Calu3 (cell line): ENCODE results near the gene VPS13C. TPM values are rescaled to one million over a fixed set of nuclear protein-coding genes. Genes with fewer than 3 reads are reported as not detected.
A peak's percentile ranks its signal among the peaks of the same experiment; 100 is the strongest.

Source experiments
- BruUV-seq: library from RNA; stranded (reverse); fragments of 400-500 nt; replicated peaks from 2 replicates; lab custom pipeline; 2021; lab: Mats Ljungman, UMichigan
- CTCF ChIA-PET: fragments of 300-600 bp; sonication (Branson Sonifier 250); formaldehyde crosslinking; loops from one replicate; lab custom pipeline; 2022; ENCODE audit warnings: antibody characterized with exemption; lab: Charles Lee
- DNase-seq: peaks from one replicate; pipeline ENCODE4 v3.0.0; 2022
- H3K27ac Mint-ChIP-seq: one replicate; pipeline ENCODE4 v1.8.0; 2022; ENCODE audit warnings: mixed read lengths; ENCODE audit not compliant: unreplicated experiment
- H3K27me3 Mint-ChIP-seq: one replicate; pipeline ENCODE4 v1.8.0; 2022; ENCODE audit warnings: mixed read lengths; ENCODE audit not compliant: unreplicated experiment
- H3K36me3 Mint-ChIP-seq: one replicate; pipeline ENCODE4 v1.8.0; 2022; ENCODE audit warnings: mild to moderate bottlenecking, moderate library complexity, mixed read lengths; ENCODE audit not compliant: insufficient read depth, unreplicated experiment
- H3K4me1 Mint-ChIP-seq: one replicate; pipeline ENCODE4 v1.8.0; 2022; ENCODE audit warnings: mild to moderate bottlenecking, low read depth, mixed read lengths; ENCODE audit not compliant: unreplicated experiment
- H3K4me3 Mint-ChIP-seq: one replicate; pipeline ENCODE4 v1.8.0; 2022; ENCODE audit warnings: mild to moderate bottlenecking, low read depth, moderate library complexity, mixed read lengths; ENCODE audit not compliant: unreplicated experiment
- H3K9me3 Mint-ChIP-seq: one replicate; pipeline ENCODE4 v1.8.0; 2022; ENCODE audit warnings: low read depth, mixed read lengths; ENCODE audit not compliant: unreplicated experiment
- CTCF ChIP-seq: fragments of 200-600 bp; IDR thresholded peaks from one replicate; pipeline ENCODE4 v1.8.0; 2022; ENCODE audit warnings: antibody characterized with exemption; ENCODE audit not compliant: unreplicated experiment
- intact Hi-C: fragments of 100-400 bp; cut with micrococcal nuclease; formaldehyde crosslinking; loops from one replicate; pipeline ENCODE4 v1.10.0; 2022; ENCODE audit not compliant: unreplicated experiment
- total RNA-seq: library from RNA; stranded (reverse); gene quantifications from 2 replicates; pipeline ENCODE4 v1.2.3, GENCODE V29; 2022

The VPS13C gene
- total RNA-seq, 1 experiment from 2014 or later, result 99.9 TPM

DNA sequence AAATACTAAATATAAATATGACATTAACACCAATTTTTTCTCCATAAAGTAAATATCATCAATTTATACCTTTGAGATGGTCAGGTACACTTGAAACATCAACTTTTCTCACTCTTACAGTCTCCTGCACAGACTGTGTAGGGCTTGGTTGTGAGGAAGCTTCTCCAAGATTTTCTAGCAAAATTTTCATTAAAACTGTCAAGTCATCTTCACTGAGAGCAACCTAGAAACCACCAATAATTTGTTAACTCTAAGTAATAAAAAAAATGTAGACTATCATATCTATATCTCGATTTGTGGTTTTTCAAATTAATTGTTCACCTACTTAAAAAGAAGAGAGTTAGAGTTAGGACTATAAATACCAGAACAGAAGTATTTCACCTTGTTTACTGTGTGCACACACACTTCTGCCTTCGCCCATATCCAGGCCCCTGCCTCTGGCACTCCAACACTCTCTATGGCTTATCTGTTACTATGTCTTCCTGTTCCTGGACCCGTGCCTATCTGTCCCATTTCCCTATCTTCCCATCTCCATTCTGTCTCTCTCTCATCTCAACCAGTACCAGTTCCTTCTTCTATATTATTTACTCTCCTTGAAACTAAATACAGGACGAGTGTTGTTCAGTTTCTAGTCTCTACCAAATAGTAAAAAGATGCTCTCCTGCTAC, 123.6 kb downstream of the VPS13C start:
- no peak for DNase-seq
- TF ChIP-seq CTCF, result no peak
- Mint-ChIP-seq H3K9me3 (no peaks in the 10 kb centered on the region), H3K27ac (no peak overlapping the region), H3K27me3 (no peaks in the 10 kb centered on the region), H3K4me3 (no peak overlapping the region), H3K36me3 (peaks cover 18% of the 10 kb centered on the region), H3K4me1 (peaks cover 13% of the 10 kb centered on the region)
- intact Hi-C loops, result no loop called here
- BruUV-seq, result no TSS peak
- CTCF ChIA-PET, result interaction anchor here (1.5 kb wide), 1 partner anchor 13 kb away, joined by 3 read pairs; no protein-coding TSS in a partner anchor

DNA sequence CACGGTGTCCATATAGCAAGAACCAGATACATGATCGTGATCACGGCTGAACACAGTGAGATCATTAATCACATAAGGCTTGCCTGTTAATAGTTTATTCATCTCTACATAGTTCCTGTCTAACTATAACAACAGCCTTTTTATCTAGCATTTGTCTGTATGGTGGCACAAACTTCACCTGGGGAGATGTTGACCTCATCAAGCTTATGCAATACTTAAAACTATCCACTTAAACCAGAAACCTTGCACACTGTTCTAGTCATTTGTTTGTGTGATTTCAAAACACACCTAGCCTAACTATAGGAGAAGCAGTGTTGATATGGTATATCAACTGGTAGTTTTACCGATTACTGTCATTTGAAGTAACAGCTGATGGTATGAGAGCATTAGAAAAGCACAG, 124.8 kb downstream of the VPS13C start:
- no peak overlapping the region for H3K4me3 Mint-ChIP-seq
- peaks cover 13% of the 10 kb centered on the region for H3K4me1 Mint-ChIP-seq
- no peak overlapping the region for H3K27ac Mint-ChIP-seq
- intact Hi-C loops, result no loop called here
- CTCF ChIA-PET, result interaction anchor here (1.5 kb wide), 1 partner anchor 12 kb away, joined by 3 read pairs; no protein-coding TSS in a partner anchor
- H3K27me3 Mint-ChIP-seq, result no peaks in the 10 kb centered on the region
- no peak for TF ChIP-seq CTCF
- H3K36me3 Mint-ChIP-seq, result peaks cover 21% of the 10 kb centered on the region
- no TSS peak for BruUV-seq
- H3K9me3 Mint-ChIP-seq, result no peaks in the 10 kb centered on the region
- no peak for DNase-seq

DNA sequence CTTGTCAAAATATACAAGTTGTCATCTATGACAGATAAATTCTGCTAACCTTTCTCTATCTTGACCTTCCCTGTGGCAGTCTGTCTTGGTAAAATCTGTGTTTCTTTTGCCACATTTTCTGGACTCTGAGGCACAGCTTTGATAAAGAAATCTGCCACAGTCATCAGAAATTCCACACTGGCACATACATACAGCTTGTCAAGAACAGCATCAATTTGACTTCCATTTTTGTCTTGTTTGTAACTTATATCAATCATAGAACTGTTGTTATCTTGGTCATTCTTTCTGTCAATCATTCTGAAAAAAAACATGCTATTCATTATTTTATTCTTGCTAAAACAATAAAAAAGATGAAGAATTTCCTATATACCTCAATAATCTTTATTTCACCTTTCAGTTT, 130.8 kb downstream of the VPS13C start:
- peaks cover 20% of the 10 kb centered on the region for H3K36me3 Mint-ChIP-seq
- CTCF ChIA-PET, result no interaction called here
- no TSS peak for BruUV-seq
- no peaks in the 10 kb centered on the region for H3K9me3 Mint-ChIP-seq
- H3K27ac Mint-ChIP-seq, result no peak overlapping the region
- H3K27me3 Mint-ChIP-seq, result no peaks in the 10 kb centered on the region
- peaks cover 13% of the 10 kb centered on the region for H3K4me1 Mint-ChIP-seq
- DNase-seq, result no peak
- no peak for TF ChIP-seq CTCF
- intact Hi-C loops, result no loop called here
- no peak overlapping the region for H3K4me3 Mint-ChIP-seq

GRCh38 chr15:61923173-61923572, 137.1 kb downstream of the VPS13C start:
- DNase-seq, result no peak
- Mint-ChIP-seq H3K9me3 (no peaks in the 10 kb centered on the region), H3K27me3 (no peaks in the 10 kb centered on the region), H3K4me1 (no peaks in the 10 kb centered on the region), H3K36me3 (peaks cover 6% of the 10 kb centered on the region), H3K27ac (peak overlapping the region; percentile 2), H3K4me3 (no peak overlapping the region)
- TF ChIP-seq CTCF, result no peak
- CTCF ChIA-PET, result interaction anchor here (0.7 to 1.3 kb wide), 3 partner anchors 10 to 59 kb away, joined by 3 read pairs; no protein-coding TSS in a partner anchor
- intact Hi-C loops, result no loop called here
- BruUV-seq, result no TSS peak
